Activated CD8-positive, alpha-beta memory T cell treated with anti-CD3 and anti-CD28 coated beads for 48 hours (primary cell): ENCODE results near the gene ARRDC5.
"Not testable (repeated sequence)": the region's sequence is repeated elsewhere in the genome, so short reads cannot be mapped to it uniquely, and the experiment has no call there.

Experiments
- DNase-seq, 3 experiments: peaks; one replicate each; pipeline ENCODE4 v3.0.0-alpha.2; 2020; ENCODE audit warnings: low read depth in 2 of 3, low spot score in 2 of 3

ARRDC5 gene

DNA sequence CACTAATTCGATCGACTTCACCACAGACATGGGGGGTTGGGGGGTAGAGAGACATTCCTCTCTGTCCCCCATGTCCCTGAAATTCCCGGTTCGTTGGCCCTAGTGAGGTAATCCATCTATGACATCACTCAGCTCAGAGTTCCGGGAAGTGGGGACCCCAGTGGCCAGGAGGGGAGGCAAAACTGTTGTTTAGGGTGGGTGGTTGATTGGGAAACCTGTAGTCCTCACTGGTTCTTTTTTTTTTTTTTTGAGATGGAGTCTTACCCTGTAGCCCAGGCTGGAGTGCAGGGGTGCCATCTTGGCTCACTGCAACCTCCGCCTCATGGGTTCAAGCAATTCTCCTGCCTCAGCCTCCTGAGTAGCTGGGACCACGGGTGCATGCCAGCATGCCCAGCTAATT, at the start of gene ARRDC5:
TSS of gene ARRDC5 (minus strand) at position 101 of the 400 bp plus-strand sequence. CDS start at position 30, 71 bp downstream.
- DNase-seq = no peak

DNA sequence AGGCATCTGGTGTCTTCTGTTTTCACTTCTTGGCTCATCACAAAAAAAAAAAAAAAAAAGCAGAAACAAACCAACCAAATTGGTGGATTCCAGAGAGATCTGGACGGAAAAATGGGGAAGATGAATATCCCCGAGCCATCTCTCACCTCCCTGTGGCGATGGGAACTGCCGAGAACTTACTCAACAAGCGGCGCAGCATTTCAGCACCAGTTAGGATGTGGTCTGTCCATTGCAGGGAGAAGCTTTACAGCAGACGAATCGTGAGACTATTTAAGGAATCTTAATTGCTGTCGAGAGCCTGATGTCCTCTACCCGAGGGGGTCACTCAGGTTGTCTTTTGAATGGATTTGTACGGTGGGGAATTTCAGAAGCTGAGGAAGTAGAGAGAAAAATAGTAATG, 49.0 kb upstream of the ARRDC5 start:
- no peak for DNase-seq

DNA sequence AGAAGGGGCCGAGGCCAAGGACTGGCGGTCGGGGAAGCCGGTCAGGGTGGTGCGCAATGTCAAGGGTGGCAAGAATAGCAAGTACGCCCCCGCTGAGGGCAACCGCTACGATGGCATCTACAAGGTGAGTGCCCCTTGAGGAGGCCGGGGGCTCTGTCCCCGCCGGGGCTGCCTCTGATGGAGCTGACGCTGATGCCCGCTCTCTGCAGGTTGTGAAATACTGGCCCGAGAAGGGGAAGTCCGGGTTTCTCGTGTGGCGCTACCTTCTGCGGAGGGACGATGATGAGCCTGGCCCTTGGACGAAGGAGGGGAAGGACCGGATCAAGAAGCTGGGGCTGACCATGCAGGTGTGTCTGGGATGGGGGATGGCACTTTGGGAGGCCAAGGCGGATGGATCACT, 48.0 kb upstream of the ARRDC5 start:
- DNase-seq = not testable (repeated sequence)

DNA sequence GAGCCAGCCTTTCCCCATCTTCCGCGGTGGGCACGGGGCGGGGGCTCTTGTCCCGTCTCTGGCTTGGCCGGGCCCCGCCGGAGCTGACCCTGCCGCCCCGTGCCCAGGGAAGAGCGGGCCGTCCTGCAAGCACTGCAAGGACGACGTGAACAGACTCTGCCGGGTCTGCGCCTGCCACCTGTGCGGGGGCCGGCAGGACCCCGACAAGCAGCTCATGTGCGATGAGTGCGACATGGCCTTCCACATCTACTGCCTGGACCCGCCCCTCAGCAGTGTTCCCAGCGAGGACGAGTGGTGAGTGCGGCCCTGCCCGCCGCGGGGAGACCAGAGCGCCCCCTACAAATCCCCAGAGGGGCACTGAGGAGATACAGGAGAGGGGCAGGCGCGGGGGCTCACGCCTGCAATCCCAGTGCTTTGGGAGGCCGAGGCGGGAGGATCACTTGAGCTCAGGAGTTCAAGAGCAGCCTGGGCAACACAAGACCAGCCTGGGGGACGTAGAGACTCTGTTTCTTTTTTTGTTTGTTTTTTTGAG, 39.0 kb upstream of the ARRDC5 start:
- DNase-seq = not testable (repeated sequence)

DNA sequence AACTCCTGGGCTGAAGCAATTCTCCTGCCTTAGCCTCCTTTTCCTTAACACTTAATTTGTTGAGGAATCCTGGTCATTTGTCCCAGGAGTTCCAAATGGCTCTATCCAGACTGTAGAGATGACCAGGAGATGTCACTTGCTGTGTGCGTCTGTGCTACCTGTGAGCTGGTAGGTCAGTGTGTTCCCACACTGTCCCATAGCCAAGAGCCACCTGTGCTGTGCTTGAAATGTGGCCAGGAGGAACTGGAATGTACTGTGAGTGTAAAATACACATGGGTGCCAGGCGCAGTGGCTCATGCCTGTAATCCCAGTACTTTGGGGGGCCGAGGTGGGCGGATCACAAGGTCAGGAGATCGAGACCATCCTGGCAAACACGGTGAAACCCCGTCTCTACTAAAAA, 36.8 kb upstream of the ARRDC5 start:
- DNase-seq = no peak

DNA sequence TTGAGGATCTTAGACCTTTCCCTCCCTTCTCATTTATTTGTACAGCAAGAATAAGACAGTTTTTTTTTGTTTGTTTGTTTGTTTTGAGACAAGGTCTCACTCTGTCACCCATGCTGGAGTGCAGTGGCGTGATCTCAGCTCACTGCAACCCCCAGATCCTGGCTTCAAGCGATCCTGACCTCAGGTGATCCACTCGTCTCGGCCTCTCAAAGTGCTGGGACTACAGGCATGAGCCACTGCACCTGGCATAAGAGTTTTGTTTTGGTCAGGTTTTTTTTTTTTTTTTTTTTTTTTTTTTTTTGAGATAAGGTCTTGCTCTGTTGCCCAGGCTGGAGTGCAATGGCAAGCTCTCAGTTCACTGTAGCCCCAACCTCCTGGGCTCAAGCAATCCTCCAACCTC, 35.8 kb upstream of the ARRDC5 start:
- DNase-seq = not testable (repeated sequence)

DNA sequence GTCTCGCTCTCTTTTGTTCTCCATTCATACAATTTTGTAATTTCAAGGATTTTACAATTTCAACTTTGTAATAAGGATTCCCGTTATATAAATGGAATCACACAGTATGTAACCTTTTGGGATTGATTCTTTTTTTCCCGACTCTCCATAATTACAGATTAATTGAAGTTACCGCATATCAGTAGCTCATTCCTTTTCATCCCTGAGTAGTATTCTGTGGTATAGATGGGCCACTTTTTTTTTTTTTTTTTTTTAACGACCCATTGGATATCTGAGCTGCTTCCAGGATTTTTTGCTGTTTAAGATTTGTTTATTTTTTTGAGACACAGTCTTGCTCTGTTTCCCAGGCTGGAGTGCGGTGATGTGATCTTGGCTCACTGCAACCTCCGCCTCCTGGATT, 34.4 kb upstream of the ARRDC5 start:
- DNase-seq = no peak

DNA sequence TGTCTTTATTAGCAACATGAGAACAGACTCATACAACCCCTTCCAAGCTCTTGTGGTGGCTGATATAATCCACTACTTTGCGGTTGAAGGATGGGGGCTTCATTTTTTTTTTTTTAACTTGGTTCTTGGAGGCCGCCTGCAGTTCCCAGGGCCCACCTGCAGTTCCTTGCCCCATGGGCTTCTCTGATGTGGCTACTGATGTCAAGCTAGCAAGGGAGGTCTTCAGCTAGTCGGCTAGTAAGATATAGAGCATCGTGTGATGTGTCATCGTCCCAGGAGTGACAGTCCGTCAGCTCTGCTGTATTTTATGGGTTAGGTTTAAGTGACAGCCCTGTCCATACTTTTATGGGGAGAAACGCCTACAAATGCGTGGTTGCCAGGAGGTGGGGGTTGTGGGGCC, 32.7 kb upstream of the ARRDC5 start:
- no peak for DNase-seq

DNA sequence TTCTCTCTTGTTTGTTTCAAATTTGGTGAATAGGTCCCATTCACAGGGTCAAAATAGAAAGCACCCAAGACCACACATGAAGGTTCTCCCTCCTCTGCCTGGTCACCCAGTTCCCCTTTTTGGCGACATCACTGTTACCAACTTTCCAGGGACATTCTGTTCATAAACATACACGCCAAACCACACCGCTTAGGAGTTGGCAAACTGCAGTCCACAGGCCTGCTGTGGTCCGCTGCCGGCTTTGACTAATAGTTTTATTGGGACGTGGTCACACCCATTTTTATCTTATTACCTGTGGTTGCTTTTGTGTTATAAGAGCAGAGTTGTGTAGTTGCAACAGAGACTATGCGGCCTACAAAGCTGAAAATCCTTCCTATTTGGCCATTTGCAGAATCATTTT, 30.8 kb upstream of the ARRDC5 start:
- no peak for DNase-seq

DNA sequence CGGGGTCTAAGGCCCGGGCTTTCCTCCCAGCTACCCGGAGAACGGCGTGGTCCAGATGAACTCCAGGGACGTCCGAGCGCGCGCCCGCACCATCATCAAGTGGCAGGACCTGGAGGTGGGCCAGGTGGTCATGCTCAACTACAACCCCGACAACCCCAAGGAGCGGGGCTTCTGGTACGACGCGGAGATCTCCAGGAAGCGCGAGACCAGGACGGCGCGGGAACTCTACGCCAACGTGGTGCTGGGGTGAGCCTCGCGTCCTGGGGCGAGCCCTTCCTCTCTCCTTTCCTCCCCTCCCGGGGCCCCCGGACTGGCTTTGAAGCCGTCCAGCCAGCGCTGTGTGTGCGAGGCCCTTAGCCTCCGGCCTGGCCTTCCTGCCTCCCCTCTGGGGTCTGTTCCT, 30.0 kb upstream of the ARRDC5 start:
- no peak for DNase-seq

DNA sequence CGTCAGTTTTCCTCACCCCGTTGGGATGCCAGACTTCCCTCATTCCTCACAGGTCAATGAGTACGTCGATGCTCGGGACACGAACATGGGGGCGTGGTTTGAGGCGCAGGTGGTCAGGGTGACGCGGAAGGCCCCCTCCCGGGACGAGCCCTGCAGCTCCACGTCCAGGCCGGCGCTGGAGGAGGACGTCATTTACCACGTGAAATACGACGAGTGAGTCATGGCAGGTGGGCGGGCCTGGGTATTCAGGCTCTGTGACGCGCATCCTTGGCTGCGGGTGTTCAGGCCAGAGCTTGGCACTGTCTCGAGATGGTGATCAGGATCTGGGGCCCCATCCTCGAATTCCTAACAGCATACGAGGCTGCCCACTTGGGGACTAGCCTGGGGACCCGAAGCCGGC, 28.0 kb upstream of the ARRDC5 start:
- DNase-seq = no peak

DNA sequence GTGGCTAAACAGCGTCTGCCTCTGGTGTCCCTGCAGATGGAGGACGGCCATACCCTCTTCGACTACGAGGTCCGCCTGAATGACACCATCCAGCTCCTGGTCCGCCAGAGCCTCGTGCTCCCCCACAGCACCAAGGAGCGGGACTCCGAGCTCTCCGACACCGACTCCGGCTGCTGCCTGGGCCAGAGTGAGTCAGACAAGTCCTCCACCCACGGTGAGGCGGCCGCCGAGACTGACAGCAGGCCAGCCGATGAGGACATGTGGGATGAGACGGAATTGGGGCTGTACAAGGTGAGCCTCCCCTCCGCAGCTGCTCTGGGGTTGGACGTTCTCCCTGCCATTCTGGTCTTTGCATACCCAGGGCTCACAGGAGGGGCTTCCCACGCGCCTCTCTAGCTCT, 26.5 kb upstream of the ARRDC5 start:
- DNase-seq = no peak

DNA sequence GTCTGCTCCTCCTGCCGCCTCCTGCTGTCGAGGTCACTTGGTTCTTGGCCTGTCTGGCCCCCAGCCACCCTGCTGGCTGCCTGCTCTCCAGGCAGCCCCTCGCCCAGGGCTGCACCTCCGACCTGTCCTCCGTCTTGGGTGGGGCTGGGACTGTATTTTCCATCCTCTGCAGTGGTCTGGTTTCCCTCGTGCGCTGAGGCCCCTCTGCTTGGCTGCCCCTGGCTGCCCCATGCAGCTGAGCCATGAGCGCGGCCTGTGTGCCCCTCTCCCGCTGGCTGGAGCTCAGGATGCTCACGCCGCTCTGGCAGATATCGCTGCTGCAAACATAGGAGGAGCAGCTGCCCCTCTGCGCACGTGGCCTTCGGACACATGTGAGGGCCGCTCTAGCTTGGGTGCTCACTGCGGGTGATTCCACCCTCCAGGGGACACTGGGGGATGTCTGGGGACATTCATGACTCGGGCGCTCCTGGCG, 20.6 kb upstream of the ARRDC5 start:
- no peak for DNase-seq

DNA sequence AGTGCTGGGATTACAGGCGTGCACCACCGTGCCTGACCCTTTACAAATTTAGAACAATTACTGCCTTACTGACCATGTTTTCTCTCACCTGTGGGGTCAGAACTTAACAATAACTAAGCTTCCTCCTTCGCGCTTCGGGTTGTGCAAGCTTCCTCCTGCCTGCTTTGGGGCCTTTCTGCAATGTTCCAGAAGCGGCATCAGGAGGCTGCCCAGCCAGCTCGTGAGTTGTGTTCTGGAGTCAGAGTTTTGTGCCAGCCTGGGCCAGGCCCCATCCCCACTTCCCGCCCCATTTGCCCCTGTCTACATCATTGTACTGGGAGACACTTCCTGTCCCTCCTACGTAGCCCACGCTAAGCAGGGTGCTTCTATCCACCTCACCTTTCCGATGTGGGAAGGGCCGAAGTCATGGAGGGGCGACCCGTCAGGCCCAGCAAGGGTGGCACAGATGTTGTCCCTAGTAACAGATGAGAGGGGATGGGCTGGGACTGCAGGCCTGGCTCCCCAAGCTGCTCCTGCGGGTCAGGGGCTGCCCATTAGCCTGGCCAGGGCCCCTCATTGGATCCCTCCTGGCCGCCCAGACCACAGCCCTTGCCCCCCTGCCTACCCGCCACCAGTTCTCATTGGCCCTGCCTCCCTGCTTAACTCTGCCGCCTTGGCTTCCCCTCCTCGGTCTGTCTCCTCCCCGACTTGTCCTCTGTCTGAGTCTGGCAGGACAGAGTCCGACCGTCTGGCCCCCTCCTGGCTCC, 20.0 kb upstream of the ARRDC5 start:
- DNase-seq = no peak

DNA sequence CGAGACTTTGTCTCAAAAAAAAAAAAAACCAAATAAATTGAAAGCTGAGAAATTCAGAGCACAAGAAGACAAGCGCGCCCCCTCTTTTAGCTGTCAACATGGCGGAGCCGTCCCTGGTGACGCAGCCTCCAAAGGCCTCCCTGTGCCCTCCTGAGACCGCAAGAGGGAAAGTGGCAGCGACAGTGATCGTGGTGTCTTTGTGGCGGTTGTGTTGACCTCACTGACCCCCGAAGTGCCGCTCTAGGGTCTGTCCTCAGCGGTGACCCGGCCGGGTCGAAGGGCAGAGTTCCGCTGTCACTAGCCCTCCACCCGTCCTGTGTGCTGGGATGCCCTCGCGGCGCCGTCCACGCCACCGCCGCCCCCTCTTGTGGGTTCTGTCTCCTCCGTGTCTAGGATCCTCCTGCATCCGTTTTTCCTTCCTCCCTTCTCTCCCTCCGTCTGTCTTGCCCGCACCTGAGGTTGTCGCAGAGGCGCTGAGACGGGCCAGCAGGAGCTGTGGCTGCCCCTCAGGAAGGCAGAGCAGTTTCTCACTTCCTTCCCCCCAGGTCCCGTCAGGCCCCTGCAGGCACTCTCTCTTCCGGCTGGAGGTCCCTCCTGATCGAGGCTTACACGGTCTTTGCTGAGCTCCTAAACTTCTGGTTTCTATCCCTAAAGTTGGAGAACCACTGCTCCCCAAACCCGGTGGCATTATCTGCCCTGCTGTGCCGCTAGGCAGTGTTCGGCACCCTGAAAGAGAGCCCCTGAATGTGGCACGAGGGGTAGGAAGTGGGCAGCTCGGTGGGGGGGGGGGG, 13.8 kb upstream of the ARRDC5 start:
- no peak for DNase-seq

DNA sequence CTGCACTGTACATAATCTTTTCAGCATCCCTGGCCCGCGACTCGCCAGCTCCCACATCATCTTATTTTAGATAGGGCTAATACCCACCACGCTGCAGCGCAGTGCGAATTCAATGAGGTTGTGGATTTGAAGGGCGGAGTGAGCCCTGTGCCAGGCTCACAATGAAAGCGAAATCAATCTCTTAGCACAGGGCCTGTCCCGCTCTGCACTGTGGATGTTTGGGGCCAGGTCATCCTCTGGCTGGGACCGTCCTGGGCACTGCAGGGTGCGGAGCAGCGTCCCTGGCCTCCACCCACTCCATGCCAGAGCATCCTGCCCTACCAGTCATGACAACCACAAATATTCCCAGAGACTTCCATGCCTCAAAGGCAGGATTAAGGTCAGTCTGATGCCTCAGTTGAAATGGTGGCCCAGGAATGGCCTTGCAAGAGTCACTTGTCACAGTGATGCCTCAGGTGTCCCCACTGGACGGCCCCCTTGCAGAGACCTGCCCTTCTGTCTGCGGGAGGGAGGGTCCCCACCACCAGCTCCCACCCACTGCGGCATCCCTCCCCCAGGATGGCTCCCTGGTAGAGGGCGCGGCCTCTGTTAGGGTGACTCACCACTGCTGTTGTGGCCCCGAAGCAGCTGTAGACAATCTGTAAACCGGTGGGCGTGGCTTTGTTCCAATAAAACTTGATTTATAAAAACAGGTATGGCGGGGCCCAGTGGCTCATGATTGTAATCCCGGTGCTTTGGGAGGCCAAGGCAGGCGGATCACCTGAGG, 12.2 kb upstream of the ARRDC5 start:
- DNase-seq = peak in 1 of 3 experiments; percentile 54

DNA sequence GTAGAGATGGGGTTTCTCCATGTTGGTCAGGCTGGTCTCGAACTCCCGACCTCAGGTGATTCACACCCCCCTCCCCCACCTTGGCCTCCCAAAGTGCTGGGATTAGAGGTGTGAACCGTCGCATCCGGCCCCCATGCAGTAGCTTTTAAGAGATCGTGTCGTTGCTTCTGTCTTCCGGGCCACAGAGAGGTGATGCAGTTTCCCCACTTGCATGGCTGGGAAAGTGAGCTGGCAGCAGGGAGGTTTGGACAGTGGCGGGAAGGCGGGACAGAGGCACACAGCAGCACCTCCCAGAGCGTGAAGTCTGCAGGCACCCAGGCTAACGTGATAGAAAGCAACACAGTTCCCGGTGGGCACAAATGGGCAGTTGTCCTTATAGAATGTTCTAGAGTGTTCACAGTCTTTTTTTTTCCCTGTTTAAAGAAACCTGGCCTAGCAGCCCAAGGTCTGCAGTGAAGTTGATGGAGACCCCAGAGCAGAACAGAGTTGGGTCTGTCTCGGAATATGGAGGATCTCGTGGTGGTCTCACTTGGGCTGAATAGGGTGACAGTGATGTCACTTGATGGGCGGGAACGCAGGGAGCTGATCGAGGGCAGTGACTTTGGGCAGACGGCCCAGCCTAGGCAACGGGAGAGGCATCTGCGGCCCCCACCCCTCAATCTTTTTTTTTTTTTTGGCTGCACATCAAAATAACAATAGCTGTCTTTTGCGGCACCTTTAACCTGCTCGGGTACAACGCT, 11.5 kb upstream of the ARRDC5 start:
- DNase-seq = no peak

DNA sequence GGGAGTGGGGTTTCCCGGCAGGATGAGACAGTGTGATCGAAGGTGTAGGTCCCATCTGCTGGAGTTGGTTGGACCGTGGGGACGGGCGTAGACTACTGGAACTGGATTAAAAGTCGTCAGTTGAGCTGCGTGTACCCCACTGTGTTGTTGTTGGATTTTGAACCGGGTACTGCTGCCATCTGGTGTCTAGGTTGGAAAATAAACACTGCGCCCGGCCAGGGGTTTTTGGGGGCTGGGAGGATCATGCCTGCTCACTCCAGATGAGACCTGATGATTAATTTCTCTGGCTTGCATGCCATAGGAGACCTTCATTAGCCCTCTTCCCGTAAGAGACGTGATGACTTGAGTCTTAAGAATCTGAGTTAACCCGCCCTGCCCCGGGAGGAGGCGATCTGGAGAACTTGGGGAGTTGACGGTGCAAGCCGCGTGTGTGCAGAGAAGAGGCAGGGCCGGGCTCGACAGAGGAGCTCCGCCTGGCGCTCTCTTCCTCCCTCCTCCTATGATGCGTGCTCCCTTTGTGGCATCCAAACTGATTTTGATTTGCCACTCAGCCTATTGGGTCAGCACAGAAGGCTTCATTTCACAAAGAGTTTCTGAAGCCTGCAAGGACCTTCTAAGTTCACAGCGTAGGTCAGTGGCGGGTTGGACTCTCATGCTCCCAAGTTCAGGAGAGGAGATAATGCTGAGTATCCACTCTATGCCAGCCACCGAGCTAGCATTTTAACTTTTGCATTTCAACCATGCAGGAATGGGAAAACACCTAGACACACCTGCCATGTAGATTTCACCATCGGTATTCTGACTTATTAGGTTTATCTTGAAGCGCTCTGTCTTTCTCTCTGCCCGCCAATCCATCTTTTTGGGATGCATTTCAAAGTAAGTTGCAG, 9.3 kb upstream of the ARRDC5 start:
- DNase-seq = peak in 1 of 3 experiments; percentile 60

DNA sequence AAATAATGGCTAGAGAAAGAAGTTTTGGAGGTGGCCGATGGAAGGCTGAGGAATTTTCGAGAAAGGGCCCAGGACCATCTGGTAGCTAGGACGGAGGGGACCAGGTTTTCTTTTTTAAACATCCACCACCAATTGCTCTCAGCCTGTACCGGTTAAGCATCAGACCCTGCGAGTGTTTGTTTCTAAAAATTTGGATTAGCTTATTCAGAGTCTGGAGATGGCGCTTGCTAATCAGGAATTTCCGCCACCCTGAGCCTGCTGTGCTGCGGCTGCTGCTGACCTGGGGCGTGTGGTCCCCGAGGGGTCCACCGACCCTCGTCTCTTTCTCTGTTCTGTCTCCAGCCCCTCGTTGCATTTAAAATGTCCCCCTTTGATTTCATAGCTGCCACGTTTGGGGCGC, 8.6 kb upstream of the ARRDC5 start:
- DNase-seq = no peak
